ENCODE measurements around the gene TAS2R19. TPM values are rescaled to one million over a fixed set of nuclear protein-coding genes. Genes with fewer than 3 reads are reported as not detected.
"Not testable (repeated sequence)": the region's sequence is repeated elsewhere in the genome, so short reads cannot be mapped to it uniquely, and the experiment has no call there.

Gene TAS2R19, protein sequence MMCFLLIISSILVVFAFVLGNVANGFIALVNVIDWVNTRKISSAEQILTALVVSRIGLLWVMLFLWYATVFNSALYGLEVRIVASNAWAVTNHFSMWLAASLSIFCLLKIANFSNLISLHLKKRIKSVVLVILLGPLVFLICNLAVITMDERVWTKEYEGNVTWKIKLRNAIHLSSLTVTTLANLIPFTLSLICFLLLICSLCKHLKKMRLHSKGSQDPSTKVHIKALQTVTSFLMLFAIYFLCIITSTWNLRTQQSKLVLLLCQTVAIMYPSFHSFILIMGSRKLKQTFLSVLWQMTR
- under 1 TPM in 2 of 4 donors, not detected in 2; 0.09 to 0.49 TPM for polyA plus RNA-seq
- long read RNA-seq, donor 1, partial matches to known transcripts, result 0 of 1 reads
- long read RNA-seq, donor 1, other reads (novel, unspliced or antisense), result 0 of 1 reads
- long read RNA-seq, donor 2, partial matches to known transcripts, result 0 of 1 reads
- long read RNA-seq, donor 2, other reads (novel, unspliced or antisense), result 0 of 1 reads
- long read RNA-seq, donor 3, partial matches to known transcripts, result 0 of 3 reads
- long read RNA-seq, donor 3, other reads (novel, unspliced or antisense), result 0 of 3 reads
- long read RNA-seq, donor 4, result 0 reads
- long read RNA-seq, donor 5, result 0 reads
- long read RNA-seq, donor 6, result 0 reads
- long read RNA-seq, donor 7, result 0 reads
- long read RNA-seq, donor 8, partial matches to known transcripts, result 0 of 1 reads
- long read RNA-seq, donor 8, other reads (novel, unspliced or antisense), result 0 of 1 reads
- long read RNA-seq, donor 9, result 0 reads
- long read RNA-seq, donor 10, result 0 reads

DNA sequence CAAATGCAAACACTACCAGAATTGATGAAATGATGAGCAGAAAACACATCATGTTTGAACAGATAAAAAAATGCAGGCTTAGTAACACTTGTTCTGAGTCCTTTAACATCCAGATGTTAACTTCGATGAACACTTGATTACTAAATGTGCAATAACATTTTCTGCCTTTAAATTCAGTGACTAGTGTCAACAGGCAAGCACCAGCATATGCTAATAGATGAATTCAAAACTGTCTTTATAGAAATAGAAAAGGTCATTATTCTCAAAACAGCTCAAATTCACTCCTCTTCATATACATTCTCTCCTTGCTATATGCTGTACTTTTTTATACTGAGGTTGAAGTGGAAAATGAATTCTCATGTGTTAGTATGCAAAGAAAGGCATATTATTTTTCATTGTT lies at the start of gene TAS2R19:
Gene TAS2R19 (minus strand): TSS at position 101 of the 400 bp plus-strand sequence. CDS start 49 bp downstream, at position 52.
- H3K27me3 ChIP-seq (ENCODE audit: control insufficient read depth in 3 of 3, insufficient read depth in 3 of 3, low read length in 3 of 3), result no peaks in the 10 kb centered on the region
- 74 to 94% (median 82%) methylated on average over 1 of the region's 1 CpG for WGBS, 3 donors
- no peak within 1 kb of the TSS for H3K4me3 ChIP-seq (ENCODE audit: low read depth in 1 of 3, low read length in 3 of 3)
- peaks cover 0 to 8% of the 10 kb centered on the region in 2 donors for H3K9me3 ChIP-seq (ENCODE audit: control insufficient read depth in 2 of 2, insufficient read depth in 1 of 2, low read depth in 1 of 2, low read length in 1 of 2)
- DNase-seq, result no peak
- no peak for FAIRE-seq
- peaks cover 0 to 6% (median 0%) of the 10 kb centered on the region in 3 donors for H3K36me3 ChIP-seq (ENCODE audit: control insufficient read depth in 3 of 3, insufficient read depth in 2 of 3, low read depth in 1 of 3, low read length in 3 of 3)
- H3K4me1 ChIP-seq (ENCODE audit: control insufficient read depth in 3 of 3, insufficient read depth in 2 of 3, low read depth in 1 of 3, low read length in 2 of 3), result no peaks in the 10 kb centered on the region
- peak within 1 kb of the TSS in 1 of 3 donors; percentile 20 for H3K27ac ChIP-seq (ENCODE audit: low read depth in 1 of 3, low read length in 2 of 3)

- Histone ChIP-seq H3K27me3 (ENCODE audit: control insufficient read depth in 3 of 3, insufficient read depth in 3 of 3, low read length in 3 of 3) (no peaks in the 10 kb centered on the region), H3K4me1 (ENCODE audit: control insufficient read depth in 3 of 3, insufficient read depth in 2 of 3, low read depth in 1 of 3, low read length in 2 of 3) (no peaks in the 10 kb centered on the region), H3K36me3 (ENCODE audit: control insufficient read depth in 3 of 3, insufficient read depth in 2 of 3, low read depth in 1 of 3, low read length in 3 of 3) (peaks cover 0 to 2% (median 0%) of the 10 kb centered on the region in 3 donors), H3K4me3 (ENCODE audit: low read depth in 1 of 3, low read length in 3 of 3) (no peak overlapping the region), H3K9me3 (ENCODE audit: control insufficient read depth in 2 of 2, insufficient read depth in 1 of 2, low read depth in 1 of 2, low read length in 1 of 2) (peaks cover 0 to 3% of the 10 kb centered on the region in 2 donors), H3K27ac (ENCODE audit: low read depth in 1 of 3, low read length in 2 of 3) (no peak overlapping the region)
- 54 to 64% (median 59%) methylated on average over 4 of the region's 4 CpGs for WGBS, 3 donors
- FAIRE-seq (no peak), DNase-seq (no peak)
These were observed 49.0 kb upstream of the TAS2R19 start for GRCh38 chr12:11071414-11071813.

- H3K9me3 ChIP-seq (ENCODE audit: control insufficient read depth in 2 of 2, insufficient read depth in 1 of 2, low read depth in 1 of 2, low read length in 1 of 2), result peaks cover 0 to 3% of the 10 kb centered on the region in 2 donors
- H3K4me3 ChIP-seq (ENCODE audit: low read depth in 1 of 3, low read length in 3 of 3), result no peak overlapping the region
- H3K4me1 ChIP-seq (ENCODE audit: control insufficient read depth in 3 of 3, insufficient read depth in 2 of 3, low read depth in 1 of 3, low read length in 2 of 3), result no peaks in the 10 kb centered on the region
- no peak for FAIRE-seq
- 67 to 93% methylated on average over 1 of the region's 1 CpG; no CpG with 5 or more reads in 1 of the 3 donors for WGBS, 3 donors
- no peaks in the 10 kb centered on the region for H3K27me3 ChIP-seq (ENCODE audit: control insufficient read depth in 3 of 3, insufficient read depth in 3 of 3, low read length in 3 of 3)
- H3K27ac ChIP-seq (ENCODE audit: low read depth in 1 of 3, low read length in 2 of 3), result no peak overlapping the region
- peaks cover 0 to 2% (median 0%) of the 10 kb centered on the region in 3 donors for H3K36me3 ChIP-seq (ENCODE audit: control insufficient read depth in 3 of 3, insufficient read depth in 2 of 3, low read depth in 1 of 3, low read length in 3 of 3)
- DNase-seq, result no peak
These were observed 48.6 kb upstream of the TAS2R19 start for GRCh38 chr12:11070999-11071398.

- Histone ChIP-seq H3K36me3 (ENCODE audit: control insufficient read depth in 3 of 3, insufficient read depth in 2 of 3, low read depth in 1 of 3, low read length in 3 of 3) (peaks cover 0 to 2% (median 0%) of the 10 kb centered on the region in 3 donors), H3K9me3 (ENCODE audit: control insufficient read depth in 2 of 2, insufficient read depth in 1 of 2, low read depth in 1 of 2, low read length in 1 of 2) (peaks cover 0 to 3% of the 10 kb centered on the region in 2 donors), H3K4me3 (ENCODE audit: low read depth in 1 of 3, low read length in 3 of 3) (no peak overlapping the region), H3K27me3 (ENCODE audit: control insufficient read depth in 3 of 3, insufficient read depth in 3 of 3, low read length in 3 of 3) (no peaks in the 10 kb centered on the region), H3K27ac (ENCODE audit: low read depth in 1 of 3, low read length in 2 of 3) (no peak overlapping the region), H3K4me1 (ENCODE audit: control insufficient read depth in 3 of 3, insufficient read depth in 2 of 3, low read depth in 1 of 3, low read length in 2 of 3) (no peaks in the 10 kb centered on the region)
- FAIRE-seq (no peak), DNase-seq (no peak)
- WGBS, 3 donors, result 80 to 88% (median 86%) methylated on average over 5 of the region's 5 CpGs
These were observed 47.5 kb upstream of the TAS2R19 start for GRCh38 chr12:11069854-11070365.

- FAIRE-seq, result no peak
- no peak for DNase-seq
- Histone ChIP-seq H3K36me3 (ENCODE audit: control insufficient read depth in 3 of 3, insufficient read depth in 2 of 3, low read depth in 1 of 3, low read length in 3 of 3) (no peaks in the 10 kb centered on the region), H3K27me3 (ENCODE audit: control insufficient read depth in 3 of 3, insufficient read depth in 3 of 3, low read length in 3 of 3) (no peaks in the 10 kb centered on the region), H3K4me1 (ENCODE audit: control insufficient read depth in 3 of 3, insufficient read depth in 2 of 3, low read depth in 1 of 3, low read length in 2 of 3) (no peaks in the 10 kb centered on the region), H3K27ac (ENCODE audit: low read depth in 1 of 3, low read length in 2 of 3) (no peak overlapping the region), H3K4me3 (ENCODE audit: low read depth in 1 of 3, low read length in 3 of 3) (no peak overlapping the region), H3K9me3 (ENCODE audit: control insufficient read depth in 2 of 2, insufficient read depth in 1 of 2, low read depth in 1 of 2, low read length in 1 of 2) (peaks cover 0 to 3% of the 10 kb centered on the region in 2 donors)
- 26 to 54% (median 47%) methylated on average over 2 of the region's 2 CpGs for WGBS, 3 donors
These were observed 45.1 kb upstream of the TAS2R19 start for GRCh38 chr12:11067514-11067913.

DNA sequence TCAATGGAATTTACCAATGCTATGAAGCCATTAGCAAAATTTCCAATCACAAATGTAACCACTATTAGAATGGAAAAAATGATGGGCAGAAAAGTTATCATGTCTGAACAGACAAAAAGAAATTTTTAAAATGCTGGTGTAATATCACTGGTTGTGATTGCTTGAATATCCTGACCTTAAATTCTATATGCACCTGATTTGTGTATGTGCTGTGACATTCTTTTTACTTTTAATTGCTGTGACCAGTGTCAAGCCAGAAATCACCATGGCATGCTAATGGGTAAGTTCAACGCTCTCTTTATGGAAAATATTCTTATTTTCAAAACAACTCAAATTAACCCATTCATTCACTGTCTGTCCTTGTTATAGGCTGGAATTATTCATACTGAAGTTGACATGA lies 39.8 kb upstream of the TAS2R19 start, which contains the start of gene TAS2R46:
Gene TAS2R46 (minus strand): TSS at position 101 of the 400 bp plus-strand sequence. CDS start 0 bp downstream, at position 101.
- H3K27me3 ChIP-seq (ENCODE audit: control insufficient read depth in 3 of 3, insufficient read depth in 3 of 3, low read length in 3 of 3); H3K27ac ChIP-seq (ENCODE audit: low read depth in 1 of 3, low read length in 2 of 3); H3K9me3 ChIP-seq (ENCODE audit: control insufficient read depth in 2 of 2, insufficient read depth in 1 of 2, low read depth in 1 of 2, low read length in 1 of 2); H3K36me3 ChIP-seq (ENCODE audit: control insufficient read depth in 3 of 3, insufficient read depth in 2 of 3, low read depth in 1 of 3, low read length in 3 of 3); DNase-seq; H3K4me1 ChIP-seq (ENCODE audit: control insufficient read depth in 3 of 3, insufficient read depth in 2 of 3, low read depth in 1 of 3, low read length in 2 of 3); H3K4me3 ChIP-seq (ENCODE audit: low read depth in 1 of 3, low read length in 3 of 3): not testable (repeated sequence)
- 87 to 98% (median 94%) methylated on average over 1 of the region's 1 CpG for WGBS, 3 donors
- FAIRE-seq, result peak; percentile 19

- Histone ChIP-seq H3K4me1 (ENCODE audit: control insufficient read depth in 3 of 3, insufficient read depth in 2 of 3, low read depth in 1 of 3, low read length in 2 of 3) (no peaks in the 10 kb centered on the region), H3K27me3 (ENCODE audit: control insufficient read depth in 3 of 3, insufficient read depth in 3 of 3, low read length in 3 of 3) (no peaks in the 10 kb centered on the region), H3K9me3 (ENCODE audit: control insufficient read depth in 2 of 2, insufficient read depth in 1 of 2, low read depth in 1 of 2, low read length in 1 of 2) (no peaks in the 10 kb centered on the region), H3K27ac (ENCODE audit: low read depth in 1 of 3, low read length in 2 of 3) (no peak overlapping the region), H3K4me3 (ENCODE audit: low read depth in 1 of 3, low read length in 3 of 3) (no peak overlapping the region), H3K36me3 (ENCODE audit: control insufficient read depth in 3 of 3, insufficient read depth in 2 of 3, low read depth in 1 of 3, low read length in 3 of 3) (no peaks in the 10 kb centered on the region)
- FAIRE-seq, result no peak
- no peak for DNase-seq
These were observed 37.4 kb upstream of the TAS2R19 start for GRCh38 chr12:11059784-11060183.

GRCh38 chr12:11059041-11059440 lies 36.6 kb upstream of the TAS2R19 start:
- no peaks in the 10 kb centered on the region for H3K27me3 ChIP-seq (ENCODE audit: control insufficient read depth in 3 of 3, insufficient read depth in 3 of 3, low read length in 3 of 3)
- 97% methylated on average over 3 of the region's 3 CpGs for WGBS, 3 donors
- no peaks in the 10 kb centered on the region for H3K9me3 ChIP-seq (ENCODE audit: control insufficient read depth in 2 of 2, insufficient read depth in 1 of 2, low read depth in 1 of 2, low read length in 1 of 2)
- DNase-seq, result no peak
- no peak overlapping the region for H3K27ac ChIP-seq (ENCODE audit: low read depth in 1 of 3, low read length in 2 of 3)
- FAIRE-seq, result no peak
- no peak overlapping the region for H3K4me3 ChIP-seq (ENCODE audit: low read depth in 1 of 3, low read length in 3 of 3)
- H3K36me3 ChIP-seq (ENCODE audit: control insufficient read depth in 3 of 3, insufficient read depth in 2 of 3, low read depth in 1 of 3, low read length in 3 of 3), result no peaks in the 10 kb centered on the region
- no peaks in the 10 kb centered on the region for H3K4me1 ChIP-seq (ENCODE audit: control insufficient read depth in 3 of 3, insufficient read depth in 2 of 3, low read depth in 1 of 3, low read length in 2 of 3)
